Osteocyte (in vitro differentiated cells): Measurements from ENCODE around the gene CALD1. TPM values are rescaled to one million over a fixed set of nuclear protein-coding genes. Genes with fewer than 3 reads are reported as not detected.

Experiments used
- DNase-seq: peaks from one replicate; pipeline ENCODE4 v3.0.0; 2021; ENCODE audit warnings: mixed read lengths; ENCODE audit not compliant: unreplicated experiment; ENCODE audit errors: extremely low spot score
- H3K27ac Mint-ChIP-seq: one replicate; pipeline ENCODE4 v1.8.0; 2021; ENCODE audit warnings: mild to moderate bottlenecking, mixed read lengths; ENCODE audit not compliant: unreplicated experiment
- H3K27me3 Mint-ChIP-seq: one replicate; pipeline ENCODE4 v1.8.0; 2021; ENCODE audit warnings: mixed read lengths; ENCODE audit not compliant: unreplicated experiment
- H3K36me3 Mint-ChIP-seq: one replicate; pipeline ENCODE4 v1.8.0; 2021; ENCODE audit warnings: mixed read lengths; ENCODE audit not compliant: unreplicated experiment
- H3K4me1 Mint-ChIP-seq: one replicate; pipeline ENCODE4 v1.8.0; 2021; ENCODE audit warnings: mixed read lengths; ENCODE audit not compliant: unreplicated experiment
- H3K4me3 Mint-ChIP-seq: one replicate; pipeline ENCODE4 v1.8.0; 2021; ENCODE audit warnings: mild to moderate bottlenecking, moderate library complexity, mixed read lengths; ENCODE audit not compliant: unreplicated experiment
- H3K9me3 Mint-ChIP-seq: one replicate; pipeline ENCODE4 v1.8.0; 2021; ENCODE audit warnings: mixed read lengths; ENCODE audit not compliant: unreplicated experiment
- total RNA-seq: library from RNA; stranded (reverse); gene quantifications from 2 replicates; pipeline ENCODE4 v1.2.1, GENCODE V29; 2021
- TF ChIP-seq, protein P1 (sequence below): fragments of 200-600 bp; sonication (generic); IDR thresholded peaks from 2 replicates; pipeline ENCODE4 v1.5.0; 2021; ENCODE audit warnings: antibody characterized with exemption, mild to moderate bottlenecking, moderate library complexity

The CALD1 gene
- total RNA-seq, 1 donor from 2014 or later: 807 TPM

DNA sequence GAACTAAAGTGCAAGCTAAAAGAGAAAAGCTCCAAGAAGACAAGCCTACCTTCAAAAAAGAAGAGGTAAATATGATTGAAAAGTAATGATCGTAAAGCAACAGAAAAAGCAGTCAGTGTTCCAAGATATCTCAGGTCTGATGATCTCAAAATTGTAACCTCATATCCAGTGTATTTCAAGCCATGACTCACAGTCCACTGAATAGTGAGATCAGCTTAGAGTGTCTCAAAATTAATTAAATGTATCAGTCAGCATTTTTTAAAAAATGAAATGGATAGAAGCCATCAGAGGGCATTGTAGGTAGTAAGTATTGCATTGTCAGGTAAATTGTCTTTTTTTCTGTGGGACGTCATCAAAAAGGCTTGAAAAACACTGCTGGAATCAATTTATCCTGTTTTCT, 156.3 kb downstream of the CALD1 start:
- Mint-ChIP-seq H3K9me3 (peaks cover 7% of the 10 kb centered on the region), H3K27ac (peak overlapping the region; percentile 69), H3K36me3 (peaks cover 77% of the 10 kb centered on the region), H3K4me1 (peaks cover 84% of the 10 kb centered on the region), H3K27me3 (no peaks in the 10 kb centered on the region), H3K4me3 (no peak overlapping the region)
- TF ChIP-seq, protein P1, sequence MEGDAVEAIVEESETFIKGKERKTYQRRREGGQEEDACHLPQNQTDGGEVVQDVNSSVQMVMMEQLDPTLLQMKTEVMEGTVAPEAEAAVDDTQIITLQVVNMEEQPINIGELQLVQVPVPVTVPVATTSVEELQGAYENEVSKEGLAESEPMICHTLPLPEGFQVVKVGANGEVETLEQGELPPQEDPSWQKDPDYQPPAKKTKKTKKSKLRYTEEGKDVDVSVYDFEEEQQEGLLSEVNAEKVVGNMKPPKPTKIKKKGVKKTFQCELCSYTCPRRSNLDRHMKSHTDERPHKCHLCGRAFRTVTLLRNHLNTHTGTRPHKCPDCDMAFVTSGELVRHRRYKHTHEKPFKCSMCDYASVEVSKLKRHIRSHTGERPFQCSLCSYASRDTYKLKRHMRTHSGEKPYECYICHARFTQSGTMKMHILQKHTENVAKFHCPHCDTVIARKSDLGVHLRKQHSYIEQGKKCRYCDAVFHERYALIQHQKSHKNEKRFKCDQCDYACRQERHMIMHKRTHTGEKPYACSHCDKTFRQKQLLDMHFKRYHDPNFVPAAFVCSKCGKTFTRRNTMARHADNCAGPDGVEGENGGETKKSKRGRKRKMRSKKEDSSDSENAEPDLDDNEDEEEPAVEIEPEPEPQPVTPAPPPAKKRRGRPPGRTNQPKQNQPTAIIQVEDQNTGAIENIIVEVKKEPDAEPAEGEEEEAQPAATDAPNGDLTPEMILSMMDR: no peak
- DNase-seq: no peak

DNA sequence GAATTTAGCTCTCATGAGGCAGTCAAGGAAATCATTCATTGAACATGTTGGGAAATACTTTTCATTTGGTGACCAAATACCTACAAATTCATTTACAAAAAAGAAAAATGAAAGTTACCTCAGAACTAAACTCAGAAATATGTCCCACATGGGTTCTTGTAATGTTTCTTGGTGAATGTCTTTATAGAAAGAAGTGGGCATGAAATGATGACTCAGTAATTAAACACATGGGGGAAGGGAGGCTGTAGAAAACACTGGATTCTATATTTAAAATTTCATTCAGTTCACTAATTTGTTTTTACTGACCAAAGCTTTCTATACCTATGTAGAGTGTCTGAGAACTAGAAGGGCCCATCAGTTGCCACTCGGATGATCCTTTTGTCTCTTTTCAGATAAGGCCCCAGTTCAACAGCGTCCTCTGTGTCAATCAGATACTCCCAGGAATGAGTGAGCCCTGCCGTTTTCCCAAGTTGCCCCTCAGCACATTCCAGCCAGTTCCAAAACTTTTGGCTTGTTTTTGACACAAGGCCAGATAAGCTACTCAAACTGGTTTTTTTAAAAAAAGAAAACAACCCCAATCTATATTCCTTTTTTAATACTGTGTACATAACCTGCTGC, 157.6 kb downstream of the CALD1 start:
- Mint-ChIP-seq H3K27ac (peak overlapping the region; percentile 69), H3K36me3 (peaks cover 75% of the 10 kb centered on the region), H3K4me1 (peaks cover 83% of the 10 kb centered on the region), H3K4me3 (no peak overlapping the region), H3K27me3 (no peaks in the 10 kb centered on the region), H3K9me3 (peaks cover 3% of the 10 kb centered on the region)
- no peak for DNase-seq
- TF ChIP-seq, protein P1: no peak

DNA sequence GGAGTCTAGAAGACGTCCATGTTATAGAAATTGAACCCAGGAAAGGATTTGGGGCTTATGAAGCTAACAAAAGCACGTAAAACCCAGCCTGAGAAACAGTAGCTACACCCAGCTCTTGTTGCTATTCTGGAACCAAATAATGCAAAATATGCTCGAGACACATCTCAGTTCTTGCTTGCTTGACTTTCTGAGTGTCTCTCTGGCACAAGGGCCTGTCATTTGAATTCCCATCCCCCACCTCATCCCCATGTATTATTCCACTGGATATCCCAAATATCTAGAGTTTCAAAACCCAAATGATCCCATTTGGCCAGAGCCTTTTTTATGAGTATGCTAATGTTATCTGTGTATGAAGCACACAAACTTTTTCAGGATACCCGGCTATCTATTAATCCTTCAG, 158.7 kb downstream of the CALD1 start:
- TF ChIP-seq, protein P1: no peak
- Mint-ChIP-seq H3K4me3 (no peak overlapping the region), H3K27ac (peak overlapping the region; percentile 69), H3K36me3 (peaks cover 74% of the 10 kb centered on the region), H3K27me3 (no peaks in the 10 kb centered on the region), H3K9me3 (no peaks in the 10 kb centered on the region), H3K4me1 (peaks cover 76% of the 10 kb centered on the region)
- no peak for DNase-seq

DNA sequence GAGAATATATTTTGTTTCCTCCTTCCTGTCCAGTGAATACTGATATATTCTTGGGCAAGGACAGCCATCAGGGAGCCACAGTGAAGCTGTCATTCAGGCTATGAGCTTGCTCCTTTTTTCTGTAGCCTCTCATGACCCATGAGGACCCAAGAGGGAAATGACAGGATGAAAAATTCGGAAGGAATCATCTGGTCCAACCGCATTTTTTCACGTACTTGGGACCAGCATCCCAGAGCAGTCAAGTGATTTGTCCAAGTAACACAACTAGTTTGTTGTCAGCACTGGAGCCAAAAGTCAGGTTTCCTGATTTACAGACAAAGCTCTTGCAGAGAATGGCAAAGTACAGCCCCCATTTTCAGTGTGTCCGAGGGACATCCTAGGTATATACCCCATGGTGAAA, 159.7 kb downstream of the CALD1 start:
- TF ChIP-seq, protein P1: no peak
- Mint-ChIP-seq H3K27ac (peak overlapping the region; percentile 80), H3K4me1 (peaks cover 66% of the 10 kb centered on the region), H3K36me3 (peaks cover 70% of the 10 kb centered on the region), H3K9me3 (no peaks in the 10 kb centered on the region), H3K27me3 (no peaks in the 10 kb centered on the region), H3K4me3 (no peak overlapping the region)
- DNase-seq: no peak

DNA sequence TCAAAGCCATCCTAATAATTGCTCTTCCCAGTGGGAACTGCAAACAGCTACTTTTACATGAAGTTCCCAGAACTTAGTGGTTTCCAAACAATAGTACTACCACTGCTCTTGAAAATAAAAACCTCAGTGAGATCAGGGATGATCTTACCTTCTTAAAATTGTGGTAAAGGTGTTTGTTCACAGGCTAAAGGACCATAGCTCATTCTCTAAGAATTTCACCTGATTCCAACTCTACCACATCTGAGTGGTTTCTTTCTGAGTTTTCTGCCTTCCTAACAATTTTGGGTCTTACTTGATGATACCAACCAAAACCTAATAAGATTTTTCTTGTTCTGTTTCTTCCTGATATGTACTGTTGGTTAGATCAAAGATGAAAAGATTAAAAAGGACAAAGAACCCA, 161.3 kb downstream of the CALD1 start:
- H3K27me3 Mint-ChIP-seq: no peaks in the 10 kb centered on the region
- peaks cover 66% of the 10 kb centered on the region for H3K36me3 Mint-ChIP-seq
- H3K4me3 Mint-ChIP-seq: no peak overlapping the region
- no peak for DNase-seq
- TF ChIP-seq, protein P1: no peak
- no peaks in the 10 kb centered on the region for H3K9me3 Mint-ChIP-seq
- peak overlapping the region; percentile 80 for H3K27ac Mint-ChIP-seq
- H3K4me1 Mint-ChIP-seq: peaks cover 53% of the 10 kb centered on the region
